ENCODE results near the gene NCK1.
"Not testable (repeated sequence)": the region's sequence is repeated elsewhere in the genome, so short reads cannot be mapped to it uniquely, and the experiment has no call there.

Gene NCK1

DNA sequence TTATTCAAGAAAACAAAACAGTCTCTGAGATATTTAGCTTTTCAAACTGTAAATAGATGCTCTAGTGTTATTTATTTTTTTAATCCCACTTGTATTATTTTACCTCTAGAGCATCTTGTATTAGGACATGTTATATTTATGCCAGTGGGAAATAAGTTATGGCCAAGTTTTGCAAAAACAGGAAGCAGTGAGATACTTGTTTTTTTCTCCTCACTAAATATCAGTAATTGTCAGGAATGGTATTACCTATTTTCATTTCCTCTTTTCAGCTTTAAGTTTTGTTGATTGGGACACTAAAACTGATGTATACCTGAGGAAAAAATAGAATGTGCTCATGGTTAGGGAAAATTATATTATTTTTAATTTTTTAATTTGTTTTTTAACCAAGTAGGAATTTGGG, 87.1 kb downstream of the NCK1 start:
- DNase-seq (ENCODE audit: low read depth) = no peak

DNA sequence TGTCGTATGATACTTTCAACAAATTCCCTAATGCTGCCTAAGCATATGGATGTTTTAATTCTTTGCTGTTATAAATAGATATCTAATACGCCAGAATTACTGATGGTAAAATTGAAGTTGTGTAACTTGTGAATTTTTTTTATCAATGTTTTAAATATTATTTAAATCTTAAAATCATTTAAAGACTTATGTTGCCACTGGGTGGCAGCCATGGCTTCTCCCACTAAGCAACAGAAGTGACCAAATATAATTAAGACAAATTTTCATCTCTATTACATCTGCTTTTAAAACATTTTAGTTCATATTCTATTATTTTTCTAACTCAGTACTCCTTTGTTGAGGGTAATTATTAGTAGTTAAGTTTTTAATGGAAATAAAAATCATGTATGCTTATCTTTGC, 87.7 kb downstream of the NCK1 start:
- no peak for DNase-seq (ENCODE audit: low read depth)

DNA sequence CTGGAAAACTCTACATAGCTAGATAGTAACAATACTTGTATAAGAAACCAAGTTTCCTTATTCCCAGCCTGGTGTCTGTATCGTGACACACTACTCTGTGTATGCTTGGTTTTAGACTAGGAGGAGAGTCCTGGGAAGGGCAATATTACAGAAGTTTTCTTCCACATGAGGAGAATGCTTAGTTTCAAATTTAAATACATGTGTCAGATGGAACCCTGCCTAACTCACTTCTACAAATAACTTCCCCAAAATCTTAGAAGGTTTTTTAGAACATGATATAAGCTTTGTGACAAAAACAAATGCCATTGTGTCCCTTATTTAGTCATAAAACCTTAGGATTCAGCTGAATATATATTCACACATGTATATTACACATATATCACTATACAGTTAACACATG, 88.6 kb downstream of the NCK1 start:
- no peak for DNase-seq (ENCODE audit: low read depth)

DNA sequence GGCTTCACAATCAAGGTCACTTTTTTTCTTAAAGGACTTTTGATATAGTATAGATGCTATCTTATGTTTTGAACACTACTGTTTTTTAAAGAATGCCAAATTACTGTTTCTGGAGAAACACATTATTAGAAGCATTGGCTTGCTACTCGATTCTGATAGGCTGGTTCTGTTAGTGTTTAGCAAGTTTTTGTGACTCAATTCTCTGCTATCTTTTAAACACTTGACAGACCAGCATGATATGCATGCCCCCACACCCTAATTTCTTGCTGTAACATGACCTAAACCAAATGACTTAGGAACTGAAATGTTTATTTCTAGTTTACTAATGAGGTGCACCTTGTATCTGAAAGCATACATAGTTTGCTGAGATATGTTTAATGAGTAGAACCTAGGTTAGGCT, 90.3 kb downstream of the NCK1 start:
- DNase-seq (ENCODE audit: low read depth) = no peak

GRCh38 chr3:136954251-136954650, 92.2 kb downstream of the NCK1 start:
- no peak for DNase-seq (ENCODE audit: low read depth)

GRCh38 chr3:136954980-136955780, 93.2 kb downstream of the NCK1 start:
- no peak for DNase-seq (ENCODE audit: low read depth)

- no peak for DNase-seq (ENCODE audit: low read depth)
Observed at GRCh38 chr3:136955813-136956212, 93.8 kb downstream of the NCK1 start.

GRCh38 chr3:136956971-136957370, 95.0 kb downstream of the NCK1 start:
- DNase-seq (ENCODE audit: low read depth) = no peak

DNA sequence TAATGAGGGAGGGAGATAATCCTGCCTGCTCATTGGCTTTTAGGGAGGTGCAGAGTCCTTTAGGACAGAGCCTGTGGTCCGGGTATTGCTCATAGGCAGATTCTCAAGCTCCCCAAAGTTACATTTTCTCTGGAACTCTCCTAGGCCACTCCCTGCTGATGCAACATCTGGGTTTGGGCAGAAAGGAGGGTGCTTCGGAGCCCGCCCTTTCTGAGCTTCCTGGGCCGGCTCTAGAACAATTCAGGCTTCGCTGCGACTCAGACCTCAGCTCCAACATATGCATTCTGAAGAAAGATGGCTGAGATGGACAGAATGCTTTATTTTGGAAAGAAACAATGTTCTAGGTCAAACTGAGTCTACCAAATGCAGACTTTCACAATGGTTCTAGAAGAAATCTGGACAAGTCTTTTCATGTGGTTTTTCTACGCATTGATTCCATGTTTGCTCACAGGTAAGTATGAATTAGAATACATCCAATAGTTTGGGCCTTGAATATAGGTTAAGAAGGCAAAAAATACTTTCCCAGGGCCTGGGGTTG, 95.8 kb downstream of the NCK1 start, which contains the start of gene IL20RB:
Gene IL20RB, plus strand, starts transcription at position 233 of the 538 bp plus-strand sequence. Its CDS starts 131 bp downstream, at position 364.
- no peak for DNase-seq (ENCODE audit: low read depth)

- no peak for DNase-seq (ENCODE audit: low read depth)
Observed at GRCh38 chr3:136958939-136959338, 96.9 kb downstream of the NCK1 start.

DNA sequence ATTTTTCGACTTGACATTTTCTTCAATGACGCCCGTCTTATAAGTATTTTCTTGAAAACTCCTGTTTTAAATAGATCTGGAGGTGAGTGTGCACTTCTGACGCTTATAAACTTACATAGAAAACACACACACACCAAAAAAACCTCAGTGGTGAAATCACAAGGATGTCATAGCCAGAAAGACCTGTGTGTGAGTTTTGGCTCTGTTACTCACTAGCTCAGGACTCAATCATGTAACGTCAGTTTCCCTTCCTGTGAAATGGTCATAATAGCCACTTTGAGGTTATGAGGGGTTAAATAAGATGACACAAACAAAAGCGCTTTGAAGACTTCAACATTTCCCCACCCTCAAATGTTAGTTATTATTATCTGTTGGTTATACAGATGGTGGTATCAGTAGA, 97.6 kb downstream of the NCK1 start:
- no peak for DNase-seq (ENCODE audit: low read depth)

DNA sequence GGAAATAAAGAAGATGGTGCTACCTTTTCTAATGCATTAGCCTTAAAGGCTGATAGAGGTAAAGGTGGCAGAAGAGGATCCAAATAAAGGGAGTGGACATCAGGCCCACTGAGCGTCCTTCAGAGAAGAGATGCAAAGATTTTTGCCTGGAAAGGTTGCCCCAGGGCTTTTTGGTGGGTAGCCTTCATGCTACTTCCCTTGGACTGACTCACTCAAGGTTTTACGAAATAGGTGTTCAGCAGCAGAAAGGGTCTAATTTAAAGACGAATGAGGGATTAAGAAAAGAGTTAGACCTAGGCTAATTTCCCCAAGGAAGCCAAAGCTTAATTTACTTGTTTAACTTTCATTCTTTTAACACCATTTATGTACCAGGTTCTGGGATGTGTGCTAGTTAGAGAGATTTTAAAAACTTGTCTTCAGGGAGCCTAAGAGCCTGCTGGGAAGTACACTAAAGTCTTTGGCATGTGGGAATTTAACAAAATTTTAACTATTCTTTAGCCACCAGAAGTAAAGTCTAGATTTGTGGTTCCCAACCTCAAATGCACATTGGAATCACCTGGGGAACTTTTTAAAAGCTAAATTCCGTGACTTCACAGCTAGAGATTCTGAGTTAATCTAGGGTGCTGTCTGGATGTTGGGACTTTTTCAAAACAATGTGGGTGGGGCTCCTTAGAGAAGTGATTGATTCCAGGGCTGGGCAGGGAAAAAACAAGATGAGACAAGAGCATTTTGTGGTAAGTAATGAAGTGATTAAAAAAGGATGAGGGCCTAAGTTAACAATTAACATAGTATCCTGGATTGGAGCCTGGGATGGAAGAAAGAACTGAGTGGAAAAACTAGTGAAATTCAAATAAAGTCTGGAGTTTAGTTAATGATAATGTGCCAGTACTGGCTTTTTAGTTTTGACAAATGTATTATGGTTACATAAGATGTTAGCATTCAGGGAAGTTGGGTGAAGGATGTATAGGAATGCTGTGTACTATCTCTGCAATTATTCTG, 99.1 kb downstream of the NCK1 start:
- no peak for DNase-seq (ENCODE audit: low read depth)

- no peak for DNase-seq (ENCODE audit: low read depth)
Observed at GRCh38 chr3:136962927-136963326, 100.9 kb downstream of the NCK1 start.

DNA sequence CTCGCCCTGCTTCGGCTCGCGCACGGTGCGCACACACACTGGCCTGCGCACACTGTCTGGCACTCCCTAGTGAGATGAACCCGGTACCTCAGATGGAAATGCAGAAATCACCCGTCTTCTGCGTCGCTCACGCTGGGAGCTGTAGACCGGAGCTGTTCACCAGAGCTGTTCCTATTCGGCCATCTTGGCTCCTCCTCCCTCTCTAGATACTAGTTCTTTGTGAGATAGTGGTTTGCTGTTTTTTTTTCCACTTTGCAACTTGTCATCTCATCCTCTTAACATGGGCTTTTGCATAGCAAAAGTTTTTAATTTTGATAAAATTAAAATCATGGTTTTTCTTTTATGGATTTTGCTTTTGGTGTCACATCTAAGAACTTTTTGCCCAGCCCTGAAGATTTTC, 107.5 kb downstream of the NCK1 start:
- not testable (repeated sequence) for DNase-seq (ENCODE audit: low read depth)

GRCh38 chr3:136973352-136973751, 111.3 kb downstream of the NCK1 start:
- no peak for DNase-seq (ENCODE audit: low read depth)

DNA sequence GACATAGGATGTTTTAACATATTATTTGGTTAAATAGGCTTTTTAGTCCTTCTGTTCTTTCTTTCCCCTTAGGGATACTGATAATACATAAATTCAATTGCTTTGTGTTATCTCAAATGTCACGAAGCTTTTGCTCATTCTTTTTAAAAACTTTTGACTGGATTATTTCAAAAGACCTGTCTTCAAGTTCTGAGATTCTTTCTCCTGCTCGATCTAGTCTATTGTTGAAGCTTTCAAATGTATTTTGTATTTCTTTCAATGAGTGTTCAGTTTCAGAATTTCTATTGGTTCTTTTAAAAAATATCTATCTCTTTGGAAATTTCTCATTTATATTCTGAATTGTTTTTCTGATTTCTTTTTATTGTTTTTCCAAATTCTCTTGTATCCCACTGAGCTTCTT, 112.7 kb downstream of the NCK1 start:
- no peak for DNase-seq (ENCODE audit: low read depth)

DNA sequence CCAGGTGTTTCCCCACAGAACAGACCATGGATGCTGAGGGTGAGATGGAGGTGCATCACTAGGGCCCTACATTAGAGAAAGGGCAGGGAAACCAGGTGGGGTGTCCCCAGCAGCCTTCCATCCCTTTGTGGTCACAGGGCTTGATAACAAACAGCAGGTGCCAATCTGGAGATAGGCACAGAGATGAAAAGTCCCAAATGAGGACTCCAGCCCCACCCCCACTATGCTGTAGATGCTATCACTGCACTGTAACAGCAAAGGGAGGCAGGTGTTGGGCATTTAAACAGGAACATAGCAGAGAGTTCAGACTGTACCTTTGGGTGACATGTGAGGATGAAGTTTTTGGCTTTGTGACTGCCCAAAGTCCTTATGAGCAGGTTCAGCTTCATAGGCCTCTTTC, 117.2 kb downstream of the NCK1 start:
- no peak for DNase-seq (ENCODE audit: low read depth)

DNA sequence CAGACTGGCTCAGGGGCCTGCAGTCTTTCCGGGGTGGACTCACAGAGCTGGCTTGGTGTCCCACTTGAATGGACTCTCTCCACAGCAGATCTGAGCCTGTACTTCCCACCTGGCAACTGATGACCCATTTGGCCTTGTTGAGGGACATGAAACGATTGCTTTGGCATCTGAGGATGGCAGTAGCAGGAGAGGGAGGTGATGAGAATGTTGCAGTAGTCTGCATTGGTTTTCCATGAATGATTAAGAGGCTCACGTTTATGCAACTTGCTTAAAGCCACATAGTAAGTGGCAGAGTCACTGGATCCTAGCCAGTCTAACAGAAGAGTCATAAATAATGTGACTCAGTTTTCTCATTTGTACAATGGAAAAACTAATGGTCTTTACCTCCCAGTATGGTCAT, 117.7 kb downstream of the NCK1 start:
- no peak for DNase-seq (ENCODE audit: low read depth)

DNA sequence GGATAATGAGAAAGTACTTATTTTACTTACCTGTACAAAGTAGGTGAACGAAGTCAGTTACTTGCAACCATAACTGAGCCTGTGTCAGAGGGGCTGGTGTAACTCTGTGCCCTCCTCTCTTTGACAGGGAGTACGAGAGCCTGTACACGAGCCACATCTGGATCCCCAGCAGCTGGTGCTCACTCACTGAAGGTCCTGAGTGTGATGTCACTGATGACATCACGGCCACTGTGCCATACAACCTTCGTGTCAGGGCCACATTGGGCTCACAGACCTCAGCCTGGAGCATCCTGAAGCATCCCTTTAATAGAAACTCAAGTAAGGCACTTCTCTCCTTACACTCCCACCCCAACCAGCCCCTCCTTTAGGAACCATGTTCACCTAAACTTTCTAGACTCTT, 120.0 kb downstream of the NCK1 start:
- no peak for DNase-seq (ENCODE audit: low read depth)

- DNase-seq (ENCODE audit: low read depth) = no peak
Observed at GRCh38 chr3:136982520-136983138, 120.6 kb downstream of the NCK1 start.

GRCh38 chr3:136984837-136985236, 122.8 kb downstream of the NCK1 start:
- DNase-seq (ENCODE audit: low read depth) = no peak

DNA sequence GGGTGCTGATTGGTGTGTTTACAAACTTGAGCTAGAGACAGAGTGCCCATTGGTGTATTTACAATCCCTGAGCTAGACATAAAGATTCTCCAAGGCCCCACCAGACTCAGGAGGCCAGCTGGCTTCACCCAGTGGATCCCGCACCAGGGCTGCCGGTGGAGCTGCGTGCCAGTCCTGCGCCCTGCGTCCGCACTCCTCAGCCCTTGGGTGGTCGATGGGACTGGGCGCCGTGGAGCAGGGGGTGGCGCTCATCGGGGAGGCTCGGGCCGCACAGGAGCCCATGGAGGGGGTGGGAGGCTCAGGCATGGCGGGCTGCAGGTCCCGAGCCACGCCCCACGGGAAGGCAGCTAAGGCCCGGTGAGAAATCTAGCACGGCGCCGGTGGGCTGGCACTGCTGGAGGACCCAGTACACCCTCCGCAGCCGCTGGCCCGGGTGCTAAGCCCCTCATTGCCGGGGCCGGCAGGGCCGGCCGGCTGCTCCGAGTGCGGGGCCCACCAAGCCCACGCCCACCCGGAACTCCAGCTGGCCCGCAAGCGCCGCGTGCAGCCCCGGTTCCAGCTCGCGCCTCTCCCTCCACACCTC, 125.5 kb downstream of the NCK1 start:
- DNase-seq (ENCODE audit: low read depth) = not testable (repeated sequence)
